Keratinocyte (primary cell): ENCODE measurements around the gene ATP6V1G3.

Experiments used
- EZH2 ChIP-seq: IDR thresholded peaks from one replicate; pipeline ENCODE4 v1.6.1; 2012; ENCODE audit warnings: inconsistent platforms, mild to moderate bottlenecking, low read length, moderate library complexity
- TF ChIP-seq, protein P1 (sequence below), 3 experiments: IDR thresholded peaks in 1 of 3; conservative IDR thresholded peaks in 1 of 3; optimal IDR thresholded peaks in 1 of 3; 2 replicates in 2 of 3; 3 replicates in 1 of 3; pipeline versions ENCODE3 to v1.5.1; 2011; ENCODE audit warnings: low read length in 3 of 3, mild to moderate bottlenecking in 3 of 3, moderate library complexity in 2 of 3, control low read depth in 1 of 3, inconsistent platforms in 1 of 3; ENCODE audit not compliant: insufficient read depth in 2 of 3; ENCODE audit errors: extremely low read depth in 1 of 3

- TF ChIP-seq, protein P1, sequence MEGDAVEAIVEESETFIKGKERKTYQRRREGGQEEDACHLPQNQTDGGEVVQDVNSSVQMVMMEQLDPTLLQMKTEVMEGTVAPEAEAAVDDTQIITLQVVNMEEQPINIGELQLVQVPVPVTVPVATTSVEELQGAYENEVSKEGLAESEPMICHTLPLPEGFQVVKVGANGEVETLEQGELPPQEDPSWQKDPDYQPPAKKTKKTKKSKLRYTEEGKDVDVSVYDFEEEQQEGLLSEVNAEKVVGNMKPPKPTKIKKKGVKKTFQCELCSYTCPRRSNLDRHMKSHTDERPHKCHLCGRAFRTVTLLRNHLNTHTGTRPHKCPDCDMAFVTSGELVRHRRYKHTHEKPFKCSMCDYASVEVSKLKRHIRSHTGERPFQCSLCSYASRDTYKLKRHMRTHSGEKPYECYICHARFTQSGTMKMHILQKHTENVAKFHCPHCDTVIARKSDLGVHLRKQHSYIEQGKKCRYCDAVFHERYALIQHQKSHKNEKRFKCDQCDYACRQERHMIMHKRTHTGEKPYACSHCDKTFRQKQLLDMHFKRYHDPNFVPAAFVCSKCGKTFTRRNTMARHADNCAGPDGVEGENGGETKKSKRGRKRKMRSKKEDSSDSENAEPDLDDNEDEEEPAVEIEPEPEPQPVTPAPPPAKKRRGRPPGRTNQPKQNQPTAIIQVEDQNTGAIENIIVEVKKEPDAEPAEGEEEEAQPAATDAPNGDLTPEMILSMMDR (optimal IDR thresholded peaks at IDR 0.05 in 1 of 3, IDR thresholded peaks at IDR 0.05 in 1 of 3, conservative IDR thresholded peaks at IDR 0.05 in 1 of 3; ENCODE audit: extremely low read depth in 1 of 3, insufficient read depth in 2 of 3, low read length in 3 of 3), result no peak
- TF ChIP-seq EZH2, result no peak
These were observed 56.8 kb downstream of the ATP6V1G3 start for GRCh38 chr1:198483645-198484044.
